ENCODE results near the gene LHFPL3.

DNA sequence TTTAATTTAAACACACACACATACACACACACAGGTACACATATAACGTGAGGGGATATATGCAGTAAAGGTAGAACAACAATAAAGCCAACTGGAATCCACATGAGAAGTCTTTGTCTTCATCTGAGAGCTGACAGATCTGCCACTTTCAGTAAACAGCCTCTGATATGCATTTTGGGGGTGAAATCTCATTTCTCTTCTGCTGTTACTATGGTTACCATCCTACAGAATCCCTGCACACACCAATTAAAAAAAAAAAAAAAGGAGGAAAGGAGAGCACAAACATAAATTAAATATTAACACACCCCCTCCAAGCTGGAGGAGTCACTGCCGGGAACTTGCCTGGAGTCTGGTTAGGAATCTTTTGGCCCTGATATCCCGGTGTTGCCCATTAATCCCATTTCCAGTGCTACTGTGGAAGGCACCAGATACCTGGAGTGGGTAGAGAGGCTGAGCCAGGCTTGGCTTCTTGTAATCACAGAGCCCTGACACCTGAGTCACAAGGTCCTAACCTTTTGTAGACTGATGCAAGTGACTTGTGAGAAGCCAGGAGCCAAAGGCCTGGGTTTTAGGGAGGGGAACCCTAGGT lies 169.1 kb downstream of the LHFPL3 start:
- TF ChIP-seq, protein P1, sequence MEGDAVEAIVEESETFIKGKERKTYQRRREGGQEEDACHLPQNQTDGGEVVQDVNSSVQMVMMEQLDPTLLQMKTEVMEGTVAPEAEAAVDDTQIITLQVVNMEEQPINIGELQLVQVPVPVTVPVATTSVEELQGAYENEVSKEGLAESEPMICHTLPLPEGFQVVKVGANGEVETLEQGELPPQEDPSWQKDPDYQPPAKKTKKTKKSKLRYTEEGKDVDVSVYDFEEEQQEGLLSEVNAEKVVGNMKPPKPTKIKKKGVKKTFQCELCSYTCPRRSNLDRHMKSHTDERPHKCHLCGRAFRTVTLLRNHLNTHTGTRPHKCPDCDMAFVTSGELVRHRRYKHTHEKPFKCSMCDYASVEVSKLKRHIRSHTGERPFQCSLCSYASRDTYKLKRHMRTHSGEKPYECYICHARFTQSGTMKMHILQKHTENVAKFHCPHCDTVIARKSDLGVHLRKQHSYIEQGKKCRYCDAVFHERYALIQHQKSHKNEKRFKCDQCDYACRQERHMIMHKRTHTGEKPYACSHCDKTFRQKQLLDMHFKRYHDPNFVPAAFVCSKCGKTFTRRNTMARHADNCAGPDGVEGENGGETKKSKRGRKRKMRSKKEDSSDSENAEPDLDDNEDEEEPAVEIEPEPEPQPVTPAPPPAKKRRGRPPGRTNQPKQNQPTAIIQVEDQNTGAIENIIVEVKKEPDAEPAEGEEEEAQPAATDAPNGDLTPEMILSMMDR (IDR thresholded peaks at IDR 0.05): no peak
- TF ChIP-seq ZFX (IDR thresholded peaks at IDR 0.05; ENCODE audit: borderline replicate concordance): no peak
